Right cardiac atrium (tissue), 5 donors: ENCODE data around the gene NPAS3. TPM values are rescaled to one million over a fixed set of nuclear protein-coding genes. Genes with fewer than 3 reads are reported as not detected.

ENCODE experiments used
- ATAC-seq, 2 donors: fragments of 200-7000 bp; cut with Tn5 transposase; one replicate each; pipeline versions ENCODE4 v1.8.0 to v1.9.1; 2020; ENCODE audit warnings: moderate library complexity in 2 of 2, mild to moderate bottlenecking in 1 of 2
- DNase-seq, 3 donors: peaks; one replicate each; pipeline ENCODE4 v3.0.0-alpha.2; 2020
- H3K27ac ChIP-seq: one replicate; pipeline ENCODE4 v1.5.1; 2013; ENCODE audit warnings: mild to moderate bottlenecking, low read length, control low read depth, moderate library complexity
- H3K27me3 ChIP-seq: one replicate; pipeline ENCODE4 v1.6.1; 2013; ENCODE audit not compliant: control insufficient read depth, insufficient read depth
- H3K4me1 ChIP-seq: one replicate; pipeline ENCODE4 v1.6.1; 2013; ENCODE audit warnings: low read length; ENCODE audit not compliant: control insufficient read depth, insufficient read depth
- H3K4me3 ChIP-seq: one replicate; pipeline ENCODE4 v1.5.1; 2013; ENCODE audit warnings: low read length, control low read depth
- H3K9me3 ChIP-seq: one replicate; pipeline ENCODE4 v1.6.1; 2013; ENCODE audit warnings: low read length; ENCODE audit not compliant: control insufficient read depth
- WGBS: extraction: QIAGEN DNeasy Blood & Tissue Kit; methylation state at CpG from one replicate; pipeline ENCODE4 v1.1.7; 2013; 5-methylcytosine and 5-hydroxymethylcytosine counted together
- intact Hi-C, 4 donors: fragments of 100-400 bp; cut with DNase I; formaldehyde crosslinking; loops; one replicate each; pipeline versions ENCODE4 v1.11.0 to v1.14.0; 2022 to 2023
- polyA plus RNA-seq: library from polyadenylated mRNA; stranded (reverse); fragments of 200-250 nt; gene quantifications from one replicate; pipeline ENCODE4 v1.2.3, GENCODE V29; 2013
- total RNA-seq, 4 donors: library from RNA; stranded (reverse); fragmentation: NEBNext Ultra II Directional; extraction: Animal tissue kit (Norgen Biotek cat#: 25700); gene quantifications; one replicate each; pipeline ENCODE4 v1.2.1, GENCODE V29; 2021
- donor health status: healthy with polysubstance abuse.
- donor health status: DM: no; HTN: yes; CAD: no.
- donor health status: DM: no; HTN: no; CAD: no.
- donor health status: DM: no; HTN: yes; CAD: no; lungs with severe emphysema.
- donor health status: DM: yes; HTN: yes; CAD: no.

NPAS3 gene
- total and polyA plus RNA-seq, 5 donors: 0.48 to 5.7 (median 4.0) TPM

DNA sequence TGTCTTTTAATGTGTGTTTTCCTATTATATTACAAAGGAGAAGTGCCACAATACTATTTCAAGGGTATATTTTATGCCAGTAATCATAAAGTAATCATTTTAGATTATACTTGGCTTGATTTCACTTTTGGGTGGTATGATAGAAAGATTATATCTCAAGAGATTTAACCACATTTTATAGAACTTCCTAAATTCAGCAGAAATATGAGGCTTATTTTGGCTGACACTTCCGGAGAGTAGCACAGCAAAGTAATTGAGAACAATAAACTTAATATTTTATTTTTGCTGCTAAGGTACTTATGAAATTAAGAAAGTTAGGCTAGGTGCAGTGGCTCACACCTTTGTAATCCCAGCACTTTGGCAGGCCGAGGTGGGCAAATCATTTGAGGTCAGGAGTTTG is 319.1 kb downstream of the NPAS3 start:
- Histone ChIP-seq H3K27me3 (no peaks in the 10 kb centered on the region), H3K4me1 (no peaks in the 10 kb centered on the region), H3K9me3 (no peaks in the 10 kb centered on the region), H3K27ac (no peak overlapping the region), H3K4me3 (no peak overlapping the region)
- no peak for DNase-seq
- 81% methylated on average over 2 of the region's 2 CpGs for WGBS
- intact Hi-C loops: no loop called here
- ATAC-seq: no peak

DNA sequence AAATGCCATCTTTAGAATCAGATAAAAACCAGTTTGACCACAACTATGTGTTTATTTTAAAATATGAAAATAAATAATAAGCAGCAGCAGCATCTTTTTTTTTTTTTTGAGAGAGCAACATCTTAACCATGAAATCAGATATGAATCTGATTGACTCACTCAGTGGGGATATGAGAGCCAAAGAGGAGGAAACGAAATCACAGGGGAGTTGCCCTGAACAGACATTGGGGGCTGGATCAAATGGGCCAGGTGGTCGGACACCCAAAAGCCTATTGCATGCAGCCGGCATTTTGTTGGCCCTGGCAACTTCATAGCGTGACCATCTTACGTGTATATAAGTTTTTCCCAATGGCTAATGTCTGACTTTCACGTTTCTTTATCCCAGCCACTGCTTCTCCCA is 321.1 kb downstream of the NPAS3 start:
- Histone ChIP-seq H3K4me1 (no peaks in the 10 kb centered on the region), H3K27me3 (no peaks in the 10 kb centered on the region), H3K4me3 (no peak overlapping the region), H3K27ac (no peak overlapping the region), H3K9me3 (no peaks in the 10 kb centered on the region)
- DNase-seq (no peak), ATAC-seq (no peak)
- intact Hi-C loops: no loop called here
- WGBS: 72% methylated on average over 6 of the region's 6 CpGs

DNA sequence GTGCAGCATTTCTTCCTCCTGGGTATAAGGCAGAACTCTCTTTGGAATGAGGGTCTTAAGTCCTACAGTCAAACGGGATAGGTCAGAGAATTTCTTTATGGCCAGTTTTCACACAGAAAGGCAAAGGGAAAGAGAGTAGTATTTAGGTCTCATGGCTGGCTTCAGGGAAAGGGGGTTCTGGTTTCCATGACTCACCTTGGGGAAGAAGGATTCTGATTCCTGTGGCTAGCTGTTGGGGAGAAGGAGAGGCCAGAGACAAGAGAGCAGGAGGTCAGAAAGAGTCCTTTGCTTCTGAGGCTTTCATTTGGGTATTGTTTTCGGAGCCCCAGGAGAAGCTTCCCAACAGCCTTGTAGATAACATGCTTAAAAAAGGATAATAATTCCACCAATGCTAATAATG is 332.5 kb downstream of the NPAS3 start:
- H3K4me3 ChIP-seq: no peak overlapping the region
- WGBS: 85% methylated on average over 2 of the region's 2 CpGs
- H3K4me1 ChIP-seq: no peaks in the 10 kb centered on the region
- ATAC-seq (no peak), DNase-seq (no peak)
- intact Hi-C loops: no loop called here
- no peak overlapping the region for H3K27ac ChIP-seq
- no peaks in the 10 kb centered on the region for H3K27me3 ChIP-seq
- no peaks in the 10 kb centered on the region for H3K9me3 ChIP-seq

DNA sequence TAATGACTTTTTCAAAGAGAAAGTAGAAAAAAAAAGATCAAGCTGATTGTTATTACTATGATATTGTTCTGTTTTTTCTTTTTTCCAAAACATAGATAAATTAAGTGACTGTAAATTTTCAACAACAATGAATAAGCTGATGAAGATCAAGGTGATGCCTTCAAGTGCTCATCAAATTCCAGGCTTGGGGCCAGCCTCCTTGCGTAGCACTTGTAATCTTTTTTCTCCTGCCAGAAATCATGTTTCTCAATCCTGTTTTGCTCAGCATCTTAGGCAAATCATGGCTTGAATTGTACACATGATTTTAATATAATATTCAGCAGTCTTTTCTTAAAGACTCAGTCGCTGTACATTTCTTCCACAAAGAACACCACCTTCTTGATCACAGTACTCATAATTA is 333.2 kb downstream of the NPAS3 start:
- no peak overlapping the region for H3K4me3 ChIP-seq
- H3K27me3 ChIP-seq: no peaks in the 10 kb centered on the region
- no peaks in the 10 kb centered on the region for H3K4me1 ChIP-seq
- intact Hi-C loops: no loop called here
- no peaks in the 10 kb centered on the region for H3K9me3 ChIP-seq
- no peak overlapping the region for H3K27ac ChIP-seq
- no peak for DNase-seq
- 90% methylated on average over 2 of the region's 2 CpGs for WGBS
- no peak for ATAC-seq

DNA sequence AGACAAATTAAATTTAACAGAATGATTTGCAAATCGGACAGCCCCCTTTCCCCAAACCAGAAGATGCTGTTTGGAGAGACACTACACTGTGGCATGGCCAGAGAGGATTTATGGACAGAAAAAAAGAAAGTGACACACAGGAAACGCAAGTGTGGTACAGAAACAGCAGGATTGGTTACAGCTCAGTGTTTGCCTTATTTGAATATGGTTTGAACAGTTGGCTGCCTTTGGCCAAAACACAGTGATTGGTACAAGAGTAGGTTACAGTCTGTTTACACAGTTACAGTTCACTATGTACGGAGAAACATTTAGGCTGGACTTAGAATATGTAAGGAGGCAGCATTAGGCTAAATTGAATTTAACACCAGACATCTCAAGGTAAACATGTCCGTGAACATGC is 335.3 kb downstream of the NPAS3 start:
- no peak for DNase-seq
- Histone ChIP-seq H3K27me3 (no peaks in the 10 kb centered on the region), H3K4me1 (no peaks in the 10 kb centered on the region), H3K27ac (no peak overlapping the region), H3K4me3 (no peak overlapping the region), H3K9me3 (no peaks in the 10 kb centered on the region)
- WGBS: 87% methylated on average over 4 of the region's 4 CpGs
- intact Hi-C loops: no loop called here
- no peak for ATAC-seq

DNA sequence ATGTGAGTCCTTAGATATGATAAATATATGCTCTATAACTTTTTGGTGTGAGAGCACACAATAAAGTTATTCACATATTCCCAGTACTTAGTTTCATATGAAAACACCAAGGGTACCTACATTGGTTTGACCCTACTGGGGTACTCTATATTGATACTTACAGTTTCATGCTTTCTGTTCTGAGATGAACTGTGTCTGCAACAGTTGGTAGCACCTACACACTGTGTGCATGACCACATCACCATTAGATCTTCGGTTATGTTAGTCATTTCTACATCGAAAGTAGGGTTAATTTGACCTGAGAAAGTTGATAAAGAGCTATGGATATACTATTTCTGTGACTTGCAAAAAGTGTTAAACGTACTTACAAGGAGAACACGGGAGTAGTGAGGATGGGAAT is 337.2 kb downstream of the NPAS3 start:
- DNase-seq (no peak), ATAC-seq (no peak)
- Histone ChIP-seq H3K27ac (no peak overlapping the region), H3K9me3 (no peaks in the 10 kb centered on the region), H3K4me3 (no peak overlapping the region), H3K27me3 (no peaks in the 10 kb centered on the region), H3K4me1 (no peaks in the 10 kb centered on the region)
- 82% methylated on average over 4 of the region's 4 CpGs for WGBS
- intact Hi-C loops: no loop called here

DNA sequence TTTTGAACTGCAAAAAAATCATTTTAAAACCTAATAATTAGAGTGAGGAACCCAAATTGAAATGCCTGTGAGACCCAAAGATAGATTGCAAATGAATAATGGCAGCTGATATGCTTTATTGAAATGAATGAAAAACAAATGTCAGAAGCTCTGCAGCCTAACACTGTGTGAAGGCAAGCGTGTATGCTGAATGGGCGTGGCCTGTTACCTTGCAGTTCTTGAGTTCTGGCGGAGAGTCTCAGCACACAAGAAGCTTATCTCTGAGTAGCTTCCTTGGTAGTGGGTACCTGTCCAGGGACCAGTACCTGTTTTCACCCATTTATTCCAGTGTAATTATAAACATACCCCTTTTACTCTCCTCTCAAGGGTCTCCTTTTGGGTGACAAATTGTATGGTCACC is 341.2 kb downstream of the NPAS3 start:
- Histone ChIP-seq H3K27me3 (no peaks in the 10 kb centered on the region), H3K4me1 (no peaks in the 10 kb centered on the region), H3K9me3 (no peaks in the 10 kb centered on the region), H3K4me3 (no peak overlapping the region), H3K27ac (no peak overlapping the region)
- 90% methylated on average over 3 of the region's 3 CpGs for WGBS
- intact Hi-C loops: no loop called here
- ATAC-seq (no peak), DNase-seq (no peak)

DNA sequence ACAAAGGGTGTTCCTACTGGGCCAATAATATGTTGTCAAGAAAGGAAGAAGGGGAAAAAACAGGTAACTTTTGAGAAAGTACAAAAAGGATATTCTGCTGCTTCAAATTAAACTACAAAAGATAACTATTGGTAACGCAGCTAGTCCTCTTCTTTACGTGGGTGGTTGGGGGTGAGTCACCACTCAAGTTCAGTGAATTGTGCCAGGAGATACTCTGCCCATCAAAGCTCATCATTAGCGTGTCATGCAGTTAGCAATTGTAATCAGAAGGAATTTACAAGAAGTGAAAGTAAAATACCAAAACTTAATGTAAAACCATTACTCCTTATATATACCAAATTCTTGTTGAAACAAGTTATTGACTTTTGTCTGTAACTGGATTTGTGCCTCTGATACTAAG is 342.0 kb downstream of the NPAS3 start:
- Histone ChIP-seq H3K27me3 (no peaks in the 10 kb centered on the region), H3K9me3 (no peaks in the 10 kb centered on the region), H3K4me1 (no peaks in the 10 kb centered on the region), H3K4me3 (no peak overlapping the region), H3K27ac (no peak overlapping the region)
- intact Hi-C loops: no loop called here
- 65% methylated on average over 3 of the region's 3 CpGs for WGBS
- ATAC-seq: no peak
- no peak for DNase-seq

DNA sequence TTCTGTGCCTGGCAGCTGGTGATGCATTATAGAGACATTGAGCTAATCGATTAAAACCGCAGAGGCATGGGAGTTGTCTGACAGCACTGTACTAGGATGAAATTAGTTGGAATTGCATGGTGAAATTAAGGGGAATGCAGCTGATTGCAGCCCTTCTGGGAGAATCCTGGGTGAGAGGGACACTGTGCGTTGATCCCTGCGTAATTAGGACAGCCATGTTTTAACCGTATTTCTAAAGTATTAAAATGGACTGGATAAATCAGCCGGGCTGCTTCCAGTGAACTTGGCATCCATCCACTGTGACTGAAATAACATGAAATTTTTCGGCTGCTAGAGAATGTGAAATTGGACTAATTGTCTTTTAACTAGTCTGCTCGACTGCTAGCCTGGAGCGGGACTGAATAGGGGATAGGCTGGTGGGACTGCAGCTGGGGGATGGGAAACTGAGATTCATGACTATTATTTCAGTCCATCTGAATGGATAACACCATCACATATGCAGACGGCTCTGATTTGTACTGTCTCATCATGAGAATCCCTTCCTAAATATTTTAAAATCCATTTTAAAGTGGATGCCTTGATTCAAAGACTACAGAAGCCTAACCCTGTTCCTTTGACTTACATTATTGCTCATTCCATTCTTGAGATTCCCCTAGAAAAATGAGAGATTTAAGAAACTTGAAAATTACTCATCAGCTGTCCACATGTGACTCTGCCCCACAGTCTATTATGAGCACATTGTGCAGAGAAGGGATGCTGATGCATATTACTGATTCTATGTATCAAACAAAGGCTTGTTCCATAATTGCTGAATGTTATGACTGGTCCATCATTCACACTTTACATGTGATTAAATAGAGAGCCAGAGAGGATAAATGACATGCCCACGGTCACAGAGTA is 343.9 kb downstream of the NPAS3 start:
- Histone ChIP-seq H3K4me3 (no peak overlapping the region), H3K9me3 (no peaks in the 10 kb centered on the region), H3K27ac (no peak overlapping the region), H3K4me1 (no peaks in the 10 kb centered on the region), H3K27me3 (no peaks in the 10 kb centered on the region)
- no peak for DNase-seq
- intact Hi-C loops: no loop called here
- no peak for ATAC-seq
- 58% methylated on average over 11 of the region's 11 CpGs for WGBS

DNA sequence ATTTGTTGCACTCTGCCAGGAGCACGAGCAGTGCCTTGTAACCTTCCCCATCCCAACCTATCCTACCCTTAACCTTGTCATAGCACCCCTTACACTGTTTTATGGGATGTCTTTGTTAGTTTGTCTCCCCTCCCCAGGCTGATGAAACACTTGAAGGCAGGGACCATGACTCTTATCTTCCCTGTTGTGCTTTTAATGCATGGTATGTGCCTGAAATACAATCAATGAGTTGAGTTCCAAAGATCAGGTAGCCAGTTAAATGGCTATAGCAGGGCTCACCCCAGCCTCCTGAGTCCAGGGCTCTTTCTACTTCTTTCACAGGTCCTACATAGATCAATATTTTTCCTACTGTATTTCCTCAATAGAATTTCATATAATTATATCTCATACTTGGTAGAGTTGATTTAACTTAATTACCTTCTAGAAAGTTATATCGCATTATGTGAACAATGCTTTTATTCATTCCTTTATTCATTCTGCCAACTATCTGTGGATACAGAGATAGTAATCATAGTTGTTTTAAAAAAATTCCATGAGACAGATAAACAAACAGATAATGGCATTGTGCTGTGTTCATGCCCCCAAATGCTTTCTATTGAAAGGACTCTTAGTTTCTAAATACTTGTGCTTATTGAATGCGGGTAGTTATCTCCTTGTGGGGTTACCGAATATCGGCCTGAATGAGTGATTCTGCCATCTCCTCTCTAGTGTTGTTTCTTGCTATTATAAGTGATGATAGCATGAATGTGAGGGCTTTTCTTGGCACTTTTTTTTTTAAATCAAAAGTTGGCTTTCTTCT is 347.4 kb downstream of the NPAS3 start:
- Histone ChIP-seq H3K4me1 (no peaks in the 10 kb centered on the region), H3K9me3 (no peaks in the 10 kb centered on the region), H3K27me3 (no peaks in the 10 kb centered on the region), H3K27ac (no peak overlapping the region), H3K4me3 (no peak overlapping the region)
- intact Hi-C loops: no loop called here
- DNase-seq: no peak
- WGBS: 91% methylated on average over 5 of the region's 5 CpGs
- no peak for ATAC-seq

DNA sequence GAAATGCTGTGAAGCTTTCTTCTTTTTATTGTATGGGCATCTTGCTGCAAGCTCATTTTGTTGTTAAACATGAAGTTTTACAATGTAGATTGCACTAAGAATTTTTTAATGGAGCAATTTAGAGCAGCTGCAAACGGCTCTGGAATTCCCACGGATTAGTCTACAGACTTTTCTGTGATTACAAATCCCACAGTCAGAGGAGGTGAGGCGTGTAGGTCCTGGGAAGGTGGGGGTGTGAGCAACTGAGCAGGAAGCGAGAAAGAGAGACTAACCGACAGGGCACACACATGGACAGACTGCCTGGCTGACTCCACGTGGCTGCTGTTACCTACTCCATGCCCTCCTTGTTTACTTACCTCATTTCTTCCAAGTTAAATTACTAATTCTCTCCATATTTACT is 348.5 kb downstream of the NPAS3 start:
- no peak overlapping the region for H3K27ac ChIP-seq
- no peaks in the 10 kb centered on the region for H3K9me3 ChIP-seq
- ATAC-seq (no peak), DNase-seq (no peak)
- 48% methylated on average over 6 of the region's 6 CpGs for WGBS
- no peak overlapping the region for H3K4me3 ChIP-seq
- no peaks in the 10 kb centered on the region for H3K4me1 ChIP-seq
- intact Hi-C loops: no loop called here
- H3K27me3 ChIP-seq: no peaks in the 10 kb centered on the region
